IPS DF 6.9 (cell line): Measurements from ENCODE around the gene OR4X2.
"Not testable (repeated sequence)": the region's sequence is repeated elsewhere in the genome, so short reads cannot be mapped to it uniquely, and the experiment has no call there.

Experiments
- DNase-seq: peaks from one replicate; pipeline ENCODE4 v3.0.0-alpha.2; 2013; ENCODE audit warnings: low read depth, low spot score
- H3K27ac ChIP-seq: one replicate; pipeline ENCODE4 v1.5.1; 2013; ENCODE audit warnings: low read length, control low read depth
- H3K27me3 ChIP-seq: 2 replicates; pipeline ENCODE4 v1.6.1; 2013; ENCODE audit warnings: mild to moderate bottlenecking, low read length; ENCODE audit not compliant: control insufficient read depth, insufficient read depth
- H3K36me3 ChIP-seq: 2 replicates; pipeline ENCODE4 v1.6.1; 2013; ENCODE audit warnings: low read length; ENCODE audit not compliant: control insufficient read depth, insufficient read depth
- H3K4me1 ChIP-seq: 2 replicates; pipeline ENCODE4 v1.6.1; 2013; ENCODE audit warnings: low read length; ENCODE audit not compliant: control insufficient read depth, insufficient read depth
- H3K4me3 ChIP-seq: 2 replicates; pipeline ENCODE4 v1.5.1; 2013; ENCODE audit warnings: mild to moderate bottlenecking, low read length
- H3K9me3 ChIP-seq: 2 replicates; pipeline ENCODE4 v1.6.1; 2013; ENCODE audit warnings: low read length, inconsistent platforms; ENCODE audit not compliant: control insufficient read depth, insufficient read depth
- WGBS: extraction: QIAGEN DNeasy Blood & Tissue Kit; methylation state at CpG from one replicate; pipeline ENCODE4 v1.1.7; 2013; ENCODE audit warnings: mixed read lengths, missing lambda C conversion rate; ENCODE audit not compliant: insufficient read length, insufficient coverage; 5-methylcytosine and 5-hydroxymethylcytosine counted together

Gene OR4X2

DNA sequence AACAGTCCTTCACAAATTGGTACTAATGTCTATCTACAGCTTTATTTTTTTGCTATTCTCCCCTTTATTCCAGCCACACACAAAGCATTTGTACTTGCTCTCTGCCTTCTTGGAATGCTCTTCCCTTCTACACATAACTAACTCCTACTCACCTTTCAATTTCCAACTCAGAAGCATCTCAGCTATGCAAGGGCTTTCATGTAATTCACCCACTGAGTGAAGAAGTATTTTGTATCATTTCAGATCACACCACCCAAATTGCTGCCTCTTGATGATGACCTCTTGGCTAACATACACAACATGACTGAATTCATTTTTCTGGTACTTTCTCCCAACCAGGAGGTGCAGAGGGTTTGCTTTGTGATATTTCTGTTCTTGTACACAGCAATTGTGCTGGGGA is at the start of gene OR4X2:
Gene OR4X2, plus strand, starts transcription at position 301 of the 400 bp plus-strand sequence. Its CDS starts 0 bp downstream, at position 301.
- no peak within 1 kb of the TSS for H3K4me3 ChIP-seq
- DNase-seq: no peak
- H3K27ac ChIP-seq: no peak within 1 kb of the TSS
- peaks cover 13% of the 10 kb centered on the region for H3K9me3 ChIP-seq
- no peaks in the 10 kb centered on the region for H3K36me3 ChIP-seq
- no peaks in the 10 kb centered on the region for H3K27me3 ChIP-seq
- no peaks in the 10 kb centered on the region for H3K4me1 ChIP-seq

GRCh38 chr11:48207881-48208280 is 37.0 kb upstream of the OR4X2 start:
- H3K36me3 ChIP-seq: no peaks in the 10 kb centered on the region
- H3K9me3 ChIP-seq: peaks cover 3% of the 10 kb centered on the region; the same call in 1 of the 2 replicates
- DNase-seq: no peak
- WGBS: no CpG with 5 or more reads among the region's 2 CpGs
- no peak overlapping the region for H3K27ac ChIP-seq
- no peaks in the 10 kb centered on the region for H3K27me3 ChIP-seq
- H3K4me1 ChIP-seq: no peaks in the 10 kb centered on the region
- H3K4me3 ChIP-seq: no peak overlapping the region

DNA sequence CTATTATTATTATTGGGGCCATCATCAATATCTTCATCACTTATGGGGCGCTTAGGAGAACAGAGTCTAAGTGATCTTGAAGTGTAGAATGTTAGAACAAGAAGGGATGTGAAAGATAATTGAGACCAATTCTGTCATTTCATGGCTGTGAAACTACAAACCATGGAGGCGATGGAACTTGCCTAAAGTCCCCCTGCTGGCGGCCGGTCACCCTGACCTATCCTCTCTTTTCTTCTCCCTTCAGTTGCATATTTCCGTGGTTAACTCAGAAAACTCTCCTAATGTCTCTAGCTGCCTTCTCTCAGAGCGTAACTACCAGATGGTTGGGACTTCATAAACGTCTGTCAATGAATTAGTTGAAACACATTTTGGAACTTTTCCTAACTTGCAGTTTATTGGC is 34.9 kb upstream of the OR4X2 start:
- peaks cover 6% of the 10 kb centered on the region for H3K9me3 ChIP-seq
- no peaks in the 10 kb centered on the region for H3K27me3 ChIP-seq
- H3K36me3 ChIP-seq: no peaks in the 10 kb centered on the region
- DNase-seq: no peak
- no peak overlapping the region for H3K4me3 ChIP-seq
- no peaks in the 10 kb centered on the region for H3K4me1 ChIP-seq
- H3K27ac ChIP-seq: no peak overlapping the region
- no CpG with 5 or more reads among the region's 7 CpGs for WGBS

- peaks cover 4% of the 10 kb centered on the region for H3K9me3 ChIP-seq
- WGBS: no CpG with 5 or more reads among the region's 2 CpGs
- H3K36me3 ChIP-seq: no peaks in the 10 kb centered on the region
- H3K4me3 ChIP-seq: no peak within 1 kb of the TSS
- H3K4me1 ChIP-seq: no peaks in the 10 kb centered on the region
- no peak within 1 kb of the TSS for H3K27ac ChIP-seq
- DNase-seq: no peak
- no peaks in the 10 kb centered on the region for H3K27me3 ChIP-seq
Measured at GRCh38 chr11:48216510-48216909, 28.4 kb upstream of the OR4X2 start, which contains the start of gene OR4B1. Gene OR4B1 (plus strand): TSS chr11:48216810. CDS start chr11:48216810, 0 bp downstream.

DNA sequence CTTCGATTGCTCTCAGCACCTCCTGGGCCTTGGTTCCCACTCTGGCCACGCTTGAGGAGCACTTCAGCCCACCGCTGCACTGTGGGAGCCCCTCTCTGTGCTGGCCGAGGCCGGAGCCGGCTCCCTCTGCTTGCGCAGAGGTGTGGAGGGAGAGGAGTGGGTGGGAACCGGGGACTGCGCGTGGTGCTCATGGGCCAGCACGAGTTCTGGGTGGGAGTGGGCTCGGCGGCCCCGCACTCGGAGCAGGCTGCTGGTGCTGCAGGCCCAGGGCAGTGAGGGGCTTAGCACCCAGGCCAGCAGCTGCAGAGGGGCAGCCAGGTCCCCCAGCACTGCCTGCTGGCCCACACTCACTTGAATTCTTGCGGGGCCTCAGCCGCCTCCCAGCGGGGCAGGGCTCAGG is 16.1 kb upstream of the OR4X2 start:
- peaks cover 6% of the 10 kb centered on the region for H3K9me3 ChIP-seq
- H3K27me3 ChIP-seq: no peaks in the 10 kb centered on the region
- no CpG with 5 or more reads among the region's 18 CpGs for WGBS
- no peak for DNase-seq
- no peaks in the 10 kb centered on the region for H3K4me1 ChIP-seq
- no peak overlapping the region for H3K4me3 ChIP-seq
- H3K36me3 ChIP-seq: peaks cover 2% of the 10 kb centered on the region; the same call in 1 of the 2 replicates
- H3K27ac ChIP-seq: no peak overlapping the region

DNA sequence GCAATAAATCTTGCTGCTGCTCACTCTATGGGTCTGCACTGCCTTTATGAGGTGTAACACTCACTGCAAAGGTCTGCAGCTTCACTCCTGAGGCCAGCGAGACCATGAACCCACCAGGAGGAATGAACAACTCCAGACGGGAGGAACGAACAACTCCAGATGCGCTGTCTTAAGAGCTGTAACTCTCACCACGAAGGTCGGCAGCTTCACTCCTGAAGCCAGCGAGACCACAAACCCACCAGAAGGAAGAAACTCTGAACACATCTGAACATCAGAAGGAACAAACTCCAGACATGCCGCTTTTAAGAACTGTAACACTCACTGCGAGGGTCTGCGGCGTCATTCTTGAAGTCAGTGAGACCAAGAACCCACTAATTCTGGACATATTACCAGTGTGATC is 14.8 kb upstream of the OR4X2 start:
- not testable (repeated sequence) for H3K4me3 ChIP-seq, H3K4me1 ChIP-seq, H3K36me3 ChIP-seq, H3K9me3 ChIP-seq, DNase-seq, H3K27ac ChIP-seq, H3K27me3 ChIP-seq
- no CpG with 5 or more reads among the region's 11 CpGs for WGBS

DNA sequence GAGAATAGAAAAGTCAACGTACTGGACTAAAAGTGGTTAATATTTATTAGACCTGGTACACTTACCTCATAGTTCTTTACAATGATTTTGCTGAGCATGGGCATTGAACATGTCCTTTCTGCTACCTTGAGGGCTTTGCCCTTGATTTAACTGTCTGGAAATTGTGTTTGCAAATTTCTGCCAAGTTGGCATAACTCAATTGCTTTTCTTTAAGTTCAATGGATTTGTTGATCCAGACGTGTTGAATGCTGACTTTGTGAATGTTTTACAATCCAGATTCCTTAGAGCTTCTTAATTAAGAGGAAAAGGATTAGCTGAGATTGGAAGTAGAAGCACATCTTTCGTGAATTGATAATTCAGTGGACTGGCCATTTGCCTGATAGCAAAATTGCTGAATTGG is 7.2 kb upstream of the OR4X2 start:
- Histone ChIP-seq H3K4me3 (no peak overlapping the region), H3K4me1 (no peaks in the 10 kb centered on the region), H3K27ac (no peak overlapping the region), H3K9me3 (peaks cover 4% of the 10 kb centered on the region), H3K36me3 (no peaks in the 10 kb centered on the region), H3K27me3 (no peaks in the 10 kb centered on the region)
- DNase-seq: no peak
- no CpG with 5 or more reads among the region's 3 CpGs for WGBS

- WGBS: no CpG with 5 or more reads among the region's 3 CpGs
- Histone ChIP-seq H3K4me1 (no peaks in the 10 kb centered on the region), H3K4me3 (no peak overlapping the region), H3K36me3 (no peaks in the 10 kb centered on the region), H3K27me3 (no peaks in the 10 kb centered on the region), H3K27ac (no peak overlapping the region), H3K9me3 (peaks cover 13% of the 10 kb centered on the region)
- DNase-seq: no peak
Measured at GRCh38 chr11:48242501-48242900, 2.4 kb upstream of the OR4X2 start.

GRCh38 chr11:48248902-48249301 is 4.0 kb downstream of the OR4X2 start:
- Histone ChIP-seq H3K27ac (no peak overlapping the region), H3K4me1 (no peaks in the 10 kb centered on the region), H3K27me3 (no peaks in the 10 kb centered on the region), H3K9me3 (peaks cover 8% of the 10 kb centered on the region), H3K4me3 (no peak overlapping the region), H3K36me3 (no peaks in the 10 kb centered on the region)
- DNase-seq: no peak
- WGBS: no CpG with 5 or more reads among the region's 1 CpG

DNA sequence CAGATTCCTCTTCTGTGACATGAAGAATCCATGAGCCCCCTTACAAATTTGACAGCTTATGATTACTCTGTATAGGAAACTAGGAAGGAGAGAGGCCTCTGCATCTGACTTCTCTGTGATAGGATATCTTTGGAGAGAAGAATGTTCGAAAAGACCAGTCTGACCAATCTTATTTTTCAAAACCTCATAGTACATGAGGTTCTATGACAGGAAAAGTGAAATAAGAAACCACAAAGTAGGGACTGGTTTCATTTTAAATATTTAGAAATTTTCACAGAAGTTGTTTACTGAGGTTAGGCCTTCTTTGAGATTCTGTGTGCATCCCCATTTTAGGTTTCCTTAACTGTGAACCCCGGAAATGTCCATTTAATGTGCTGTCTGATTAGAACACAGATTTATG is 16.7 kb downstream of the OR4X2 start:
- Histone ChIP-seq H3K4me1 (no peaks in the 10 kb centered on the region), H3K36me3 (no peaks in the 10 kb centered on the region), H3K27ac (no peak overlapping the region), H3K4me3 (no peak overlapping the region), H3K9me3 (peaks cover 8% of the 10 kb centered on the region), H3K27me3 (no peaks in the 10 kb centered on the region)
- no CpG with 5 or more reads among the region's 2 CpGs for WGBS
- no peak for DNase-seq

DNA sequence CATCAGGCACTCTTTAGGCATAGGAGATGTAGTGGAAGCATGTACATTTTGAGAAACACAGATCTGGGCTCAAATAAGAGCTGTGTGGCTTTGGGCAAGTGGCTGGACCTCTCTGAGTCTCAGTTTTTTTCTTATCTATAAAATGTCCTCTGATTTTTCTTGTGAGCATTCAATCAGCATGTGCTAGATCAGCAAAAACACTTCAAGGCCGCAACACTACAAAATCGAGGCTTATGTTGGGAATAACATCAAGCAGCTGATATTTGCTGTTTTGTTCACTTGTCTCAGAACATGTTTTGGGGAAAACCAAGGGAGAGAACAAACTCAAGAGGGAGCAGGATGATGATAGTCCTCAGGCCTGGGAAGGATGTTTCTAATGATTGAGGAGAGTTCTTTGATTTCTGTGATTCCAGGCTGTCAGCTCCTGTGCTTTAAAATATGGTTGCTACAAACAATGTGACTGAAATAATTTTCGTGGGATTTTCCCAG is 18.6 kb downstream of the OR4X2 start, which contains the start of gene OR4X1:
Gene OR4X1, plus strand, starts transcription at position 439 of the 489 bp plus-strand sequence. Its CDS starts 0 bp downstream, at position 439.
- DNase-seq: no peak
- Histone ChIP-seq H3K9me3 (peaks cover 6% of the 10 kb centered on the region), H3K36me3 (no peaks in the 10 kb centered on the region), H3K4me3 (no peak within 1 kb of the TSS), H3K27ac (no peak within 1 kb of the TSS), H3K27me3 (no peaks in the 10 kb centered on the region), H3K4me1 (no peaks in the 10 kb centered on the region)
- no CpG with 5 or more reads among the region's 3 CpGs for WGBS
